ENCODE data around the gene OR10AG1.

The OR10AG1 gene, protein sequence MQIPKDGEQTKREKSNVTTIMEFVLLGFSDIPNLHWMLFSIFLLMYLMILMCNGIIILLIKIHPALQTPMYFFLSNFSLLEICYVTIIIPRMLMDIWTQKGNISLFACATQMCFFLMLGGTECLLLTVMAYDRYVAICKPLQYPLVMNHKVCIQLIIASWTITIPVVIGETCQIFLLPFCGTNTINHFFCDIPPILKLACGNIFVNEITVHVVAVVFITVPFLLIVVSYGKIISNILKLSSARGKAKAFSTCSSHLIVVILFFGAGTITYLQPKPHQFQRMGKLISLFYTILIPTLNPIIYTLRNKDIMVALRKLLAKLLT

DNA sequence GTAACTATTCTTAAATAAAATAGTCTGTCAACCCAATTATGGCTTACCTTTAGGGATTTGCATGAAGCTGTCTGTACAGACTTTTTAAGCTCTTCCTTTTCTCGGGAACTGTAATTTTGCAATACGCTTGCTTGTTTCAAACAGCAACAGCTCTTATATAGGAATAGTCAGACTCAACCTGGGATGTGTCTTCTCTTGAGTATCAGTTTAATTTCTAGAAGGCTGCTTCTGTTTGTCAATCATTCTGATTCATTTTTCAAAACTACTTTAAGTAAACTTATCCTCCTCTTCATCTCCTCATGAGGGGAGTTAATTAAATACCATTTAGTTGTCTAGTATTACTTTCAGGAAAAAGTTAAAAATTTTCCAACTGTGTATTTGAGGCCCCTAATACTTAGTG, at the start of gene OR10AG1:
OR10AG1 (minus strand) TSS at position 101 of the 400 bp plus-strand sequence; CDS start at position 63, 38 bp downstream.
- no peak for DNase-seq (ENCODE audit: low read depth in 2 of 2)

DNA sequence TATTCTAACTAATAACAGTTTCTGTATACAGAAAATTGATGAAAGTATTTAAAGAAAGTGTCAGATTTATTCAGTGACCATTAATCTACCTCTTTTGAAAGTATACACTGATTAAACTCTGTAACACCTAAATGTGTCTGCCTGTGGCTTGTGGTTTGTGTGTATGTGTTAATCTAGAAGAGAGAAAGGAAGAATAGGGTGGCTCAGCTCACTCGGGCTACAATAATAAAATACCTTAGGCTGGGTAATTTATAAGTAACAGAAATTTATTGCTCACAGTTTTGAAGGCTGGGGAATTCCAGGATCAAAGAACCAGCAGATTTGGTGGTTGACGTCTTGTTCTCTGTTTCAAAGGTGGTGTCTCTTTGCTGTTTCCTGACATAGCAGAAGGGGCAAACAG, 44.1 kb upstream of the OR10AG1 start:
- no peak for DNase-seq (ENCODE audit: low read depth in 2 of 2)

GRCh38 chr11:56010716-56011115, 41.0 kb upstream of the OR10AG1 start:
- DNase-seq (ENCODE audit: low read depth in 2 of 2), result no peak

DNA sequence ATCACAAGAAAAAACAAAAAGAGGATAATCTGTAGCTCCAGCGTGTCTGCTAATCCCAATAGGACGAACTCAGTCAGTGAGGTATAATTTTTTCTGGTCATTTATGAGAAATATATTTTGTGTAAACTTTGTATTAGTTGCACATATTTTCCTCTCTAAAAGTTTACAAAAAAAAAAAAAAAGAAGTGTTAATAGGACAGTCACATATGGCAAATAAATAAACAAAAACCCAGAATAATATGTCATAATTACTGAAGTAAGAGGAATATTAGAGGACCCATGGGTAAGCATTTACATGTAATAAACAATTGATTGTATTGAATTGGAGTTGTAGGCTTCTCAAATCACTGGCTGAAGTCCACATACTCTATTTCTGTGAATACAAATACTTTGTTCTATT, 24.8 kb upstream of the OR10AG1 start, which contains the start of gene OR5F1:
OR5F1 (minus strand) TSS at position 101 of the 400 bp plus-strand sequence; CDS start at position 101, 0 bp downstream.
- no peak for DNase-seq (ENCODE audit: low read depth in 2 of 2)

DNA sequence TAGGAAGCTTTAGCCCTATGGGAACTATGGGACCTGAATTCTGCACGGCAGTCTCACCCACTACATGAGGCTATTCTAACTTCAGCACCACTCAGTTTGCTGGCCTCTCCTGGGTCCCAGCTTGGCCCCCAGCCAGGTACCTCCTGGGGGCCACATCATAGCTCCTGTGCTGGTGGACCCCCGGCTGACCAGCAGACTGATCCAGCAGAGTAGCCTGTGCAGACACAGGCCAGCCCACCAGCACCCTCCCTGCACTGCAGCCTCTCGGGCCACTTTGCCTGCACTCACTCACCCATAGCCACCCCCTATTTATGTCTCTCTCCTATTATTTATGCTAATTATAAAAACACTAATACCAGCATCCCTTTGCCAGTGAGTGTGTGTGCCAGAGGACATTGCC, 1.2 kb upstream of the OR10AG1 start:
- DNase-seq (ENCODE audit: low read depth in 2 of 2), result no peak

- DNase-seq (ENCODE audit: low read depth in 2 of 2), result no peak
Measured at GRCh38 chr11:55967914-55968313, 1.8 kb downstream of the OR10AG1 start.

DNA sequence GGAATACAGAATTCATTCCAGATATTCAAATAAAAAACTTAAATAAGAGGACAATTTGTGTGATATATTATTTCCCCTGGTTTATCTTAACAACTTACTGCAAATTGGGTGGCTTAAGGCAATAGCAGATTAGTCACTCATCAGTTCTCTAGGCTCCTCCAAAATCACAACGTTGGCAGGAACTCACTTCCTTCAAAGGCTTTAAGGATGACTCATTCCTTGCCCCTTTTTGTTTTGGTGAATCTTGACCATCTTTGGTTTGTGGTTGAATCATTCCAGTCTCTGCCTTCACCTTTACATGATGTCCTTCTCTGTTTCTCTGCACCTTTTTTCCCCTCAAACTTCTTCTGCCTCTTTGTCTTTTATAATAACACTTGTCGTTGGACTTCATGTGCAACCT, 3.4 kb downstream of the OR10AG1 start:
- no peak for DNase-seq (ENCODE audit: low read depth in 2 of 2)

GRCh38 chr11:55956521-55956920, 13.2 kb downstream of the OR10AG1 start:
- no peak for DNase-seq (ENCODE audit: low read depth in 2 of 2)

DNA sequence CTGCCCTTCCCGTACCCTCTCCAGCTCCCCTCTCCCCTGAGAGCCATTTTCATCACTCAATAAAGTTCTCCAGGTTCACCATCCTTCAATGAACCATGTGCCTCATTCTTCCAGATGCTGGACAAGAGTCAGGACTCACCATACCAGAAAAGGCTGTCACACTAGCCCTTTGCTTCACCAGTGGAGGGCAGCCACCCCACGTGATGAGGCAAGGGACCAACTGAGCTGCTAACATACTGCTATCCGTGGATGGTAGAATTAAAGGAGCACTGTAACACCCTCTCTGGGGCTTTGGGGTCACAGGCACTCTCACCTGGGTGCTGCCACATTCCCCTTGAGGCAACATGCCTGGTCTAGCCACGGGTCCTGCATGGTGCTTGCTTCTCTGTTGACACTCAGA, 20.4 kb downstream of the OR10AG1 start:
- DNase-seq (ENCODE audit: low read depth in 2 of 2), result no peak

- DNase-seq (ENCODE audit: low read depth in 2 of 2), result no peak
Measured at GRCh38 chr11:55942785-55943392, 26.9 kb downstream of the OR10AG1 start.

DNA sequence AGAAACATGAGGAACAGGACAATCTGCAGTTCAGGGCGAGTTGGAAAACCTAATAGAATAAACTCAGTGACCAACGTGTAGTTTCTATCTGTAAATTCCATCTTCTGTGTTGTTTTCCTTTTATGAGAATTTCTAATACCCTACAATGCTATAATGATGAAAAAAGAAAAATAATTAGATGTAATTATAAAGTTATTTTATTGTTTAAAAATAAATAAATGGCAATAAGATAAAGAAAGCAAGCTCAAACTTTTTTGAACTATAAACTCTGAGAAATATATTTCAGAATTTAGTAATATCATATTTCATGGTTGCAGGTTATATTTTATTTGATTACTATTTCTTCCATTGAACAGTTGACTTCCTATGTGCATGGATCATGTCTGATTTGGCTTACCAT, 33.4 kb downstream of the OR10AG1 start, which contains the start of gene OR5I1:
OR5I1 (minus strand) TSS at position 101 of the 400 bp plus-strand sequence; CDS start at position 101, 0 bp downstream.
- no peak for DNase-seq (ENCODE audit: low read depth in 2 of 2)

DNA sequence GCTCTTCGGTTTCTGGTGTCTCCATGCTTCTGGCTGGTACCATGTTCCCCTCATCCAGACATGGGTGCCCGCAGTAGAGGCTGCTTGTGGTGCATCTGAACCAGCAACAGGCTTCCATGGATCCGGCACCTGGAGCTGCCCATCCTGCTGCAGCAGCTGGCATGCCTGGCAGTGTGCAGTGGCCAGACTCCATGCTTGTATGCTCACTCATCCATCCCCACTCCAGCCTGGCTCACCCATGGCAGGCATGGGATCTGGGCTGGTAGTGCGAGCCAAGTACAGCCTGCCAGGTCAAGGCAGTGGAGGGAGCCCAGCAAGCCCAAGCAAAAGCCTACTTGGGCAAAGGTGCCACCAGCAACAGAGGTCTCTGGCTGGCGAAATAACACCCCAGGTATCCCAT, 49.2 kb downstream of the OR10AG1 start:
- DNase-seq (ENCODE audit: low read depth in 2 of 2), result no peak
